ENCODE results near the gene ARAP3.
"Not testable (repeated sequence)": the region's sequence is repeated elsewhere in the genome, so short reads cannot be mapped to it uniquely, and the experiment has no call there.

The ARAP3 gene

GRCh38 chr5:141681695-141682641 lies at the start of gene ARAP3:
Gene ARAP3, minus strand, starts transcription at chr5:141682230. Its CDS starts 1,744 bp downstream, at chr5:141680486.
- Histone ChIP-seq H3K4me2 (ENCODE audit: low read length) (no peak within 1 kb of the TSS), H3K4me3 (ENCODE audit: low read length) (no peak within 1 kb of the TSS), H3K4me1 (ENCODE audit: low read length) (peaks cover 4% of the 10 kb centered on the region; the same call in 1 of the 2 replicates), H3K27me3 (ENCODE audit: low read depth, low read length) (no peaks in the 10 kb centered on the region), H3K79me2 (ENCODE audit: low read length) (no peaks in the 10 kb centered on the region), H2AFZ (ENCODE audit: low read depth, low read length) (no peak within 1 kb of the TSS), H3K27ac (ENCODE audit: low read length) (no peak within 1 kb of the TSS), H3K9ac (ENCODE audit: low read length) (no peak within 1 kb of the TSS), H3K36me3 (replicated peaks; ENCODE audit: low read depth, low read length) (no peaks in the 10 kb centered on the region), H4K20me1 (ENCODE audit: insufficient read depth, low read length) (no peaks in the 10 kb centered on the region), H3K9me3 (ENCODE audit: insufficient read depth, low read length) (no peaks in the 10 kb centered on the region)
- TF ChIP-seq EZH2phosphoT487 (IDR thresholded peaks at IDR 0.05; ENCODE audit: low read depth), result no peak
- TF ChIP-seq, protein P1, sequence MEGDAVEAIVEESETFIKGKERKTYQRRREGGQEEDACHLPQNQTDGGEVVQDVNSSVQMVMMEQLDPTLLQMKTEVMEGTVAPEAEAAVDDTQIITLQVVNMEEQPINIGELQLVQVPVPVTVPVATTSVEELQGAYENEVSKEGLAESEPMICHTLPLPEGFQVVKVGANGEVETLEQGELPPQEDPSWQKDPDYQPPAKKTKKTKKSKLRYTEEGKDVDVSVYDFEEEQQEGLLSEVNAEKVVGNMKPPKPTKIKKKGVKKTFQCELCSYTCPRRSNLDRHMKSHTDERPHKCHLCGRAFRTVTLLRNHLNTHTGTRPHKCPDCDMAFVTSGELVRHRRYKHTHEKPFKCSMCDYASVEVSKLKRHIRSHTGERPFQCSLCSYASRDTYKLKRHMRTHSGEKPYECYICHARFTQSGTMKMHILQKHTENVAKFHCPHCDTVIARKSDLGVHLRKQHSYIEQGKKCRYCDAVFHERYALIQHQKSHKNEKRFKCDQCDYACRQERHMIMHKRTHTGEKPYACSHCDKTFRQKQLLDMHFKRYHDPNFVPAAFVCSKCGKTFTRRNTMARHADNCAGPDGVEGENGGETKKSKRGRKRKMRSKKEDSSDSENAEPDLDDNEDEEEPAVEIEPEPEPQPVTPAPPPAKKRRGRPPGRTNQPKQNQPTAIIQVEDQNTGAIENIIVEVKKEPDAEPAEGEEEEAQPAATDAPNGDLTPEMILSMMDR (IDR thresholded peaks at IDR 0.05; ENCODE audit: low read depth, low read length), result no peak

DNA sequence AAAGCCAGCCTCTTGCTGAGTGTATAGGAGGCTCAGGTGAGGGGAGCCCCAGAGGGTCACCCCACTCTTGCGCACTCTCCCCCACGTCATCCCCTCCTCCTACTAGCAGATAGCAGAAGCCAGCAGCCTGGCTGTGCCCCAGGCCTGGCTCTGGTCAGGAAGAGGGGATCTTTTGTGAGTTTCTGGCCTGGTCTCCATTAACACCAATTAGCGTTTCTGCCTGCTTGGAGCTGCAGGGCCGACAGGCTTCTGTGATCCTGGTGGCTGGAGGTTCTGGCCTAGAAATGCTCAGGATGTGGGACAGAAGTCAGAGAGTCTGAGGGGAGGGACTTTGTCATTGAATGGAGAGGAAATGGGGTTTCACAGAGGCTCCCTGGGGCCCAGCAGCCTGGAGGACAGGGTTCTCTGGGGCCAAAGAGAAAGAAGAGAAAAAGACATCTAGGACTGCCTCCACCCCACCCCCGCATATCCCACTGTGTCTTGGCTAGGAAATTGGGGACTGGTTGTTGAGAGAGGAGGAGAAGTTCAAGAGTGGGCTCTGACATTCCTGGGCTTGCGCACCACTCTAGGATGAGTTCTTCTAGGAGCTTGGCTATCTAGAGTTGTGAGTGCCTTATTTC lies 47.5 kb upstream of the ARAP3 start:
- Histone ChIP-seq H3K9ac (ENCODE audit: low read length) (no peak overlapping the region), H3K27ac (ENCODE audit: low read length) (no peak overlapping the region), H3K27me3 (ENCODE audit: low read depth, low read length) (no peaks in the 10 kb centered on the region), H4K20me1 (ENCODE audit: insufficient read depth, low read length) (no peaks in the 10 kb centered on the region), H3K4me2 (ENCODE audit: low read length) (no peak overlapping the region), H3K36me3 (replicated peaks; ENCODE audit: low read depth, low read length) (no peaks in the 10 kb centered on the region), H3K79me2 (ENCODE audit: low read length) (no peaks in the 10 kb centered on the region), H3K9me3 (ENCODE audit: insufficient read depth, low read length) (no peaks in the 10 kb centered on the region), H3K4me1 (ENCODE audit: low read length) (no peaks in the 10 kb centered on the region), H2AFZ (ENCODE audit: low read depth, low read length) (no peak overlapping the region), H3K4me3 (ENCODE audit: low read length) (no peak overlapping the region)
- TF ChIP-seq EZH2phosphoT487 (IDR thresholded peaks at IDR 0.05; ENCODE audit: low read depth), result no peak
- TF ChIP-seq, protein P1 (IDR thresholded peaks at IDR 0.05; ENCODE audit: low read depth, low read length), result no peak

DNA sequence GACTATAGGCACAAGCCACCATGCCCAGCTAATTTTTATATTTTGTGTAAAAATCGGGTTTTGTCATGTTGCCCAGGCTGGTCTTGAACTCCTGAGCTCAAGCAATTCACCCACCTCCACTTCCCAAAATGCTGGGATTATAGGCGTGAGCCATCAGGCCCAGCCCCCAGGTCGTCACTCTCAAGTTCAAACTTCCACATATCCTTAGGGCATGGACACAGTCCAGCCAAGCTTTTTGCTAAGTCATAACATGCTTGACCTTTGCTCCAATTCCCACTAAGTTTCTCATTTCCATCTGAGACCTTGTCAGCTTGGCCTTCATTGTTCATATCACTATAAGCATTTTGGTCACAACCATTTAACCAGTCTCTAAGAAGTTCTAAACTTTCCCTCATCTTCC lies 43.9 kb upstream of the ARAP3 start:
- TF ChIP-seq EZH2phosphoT487 (IDR thresholded peaks at IDR 0.05; ENCODE audit: low read depth), result no peak
- TF ChIP-seq, protein P1 (IDR thresholded peaks at IDR 0.05; ENCODE audit: low read depth, low read length), result no peak
- Histone ChIP-seq H3K79me2 (ENCODE audit: low read length) (no peaks in the 10 kb centered on the region), H3K27me3 (ENCODE audit: low read depth, low read length) (no peaks in the 10 kb centered on the region), H3K36me3 (replicated peaks; ENCODE audit: low read depth, low read length) (no peaks in the 10 kb centered on the region), H3K9me3 (ENCODE audit: insufficient read depth, low read length) (no peaks in the 10 kb centered on the region), H2AFZ (ENCODE audit: low read depth, low read length) (no peak overlapping the region), H3K4me1 (ENCODE audit: low read length) (no peaks in the 10 kb centered on the region), H3K4me2 (ENCODE audit: low read length) (no peak overlapping the region), H3K4me3 (ENCODE audit: low read length) (no peak overlapping the region), H3K9ac (ENCODE audit: low read length) (no peak overlapping the region), H3K27ac (ENCODE audit: low read length) (no peak overlapping the region), H4K20me1 (ENCODE audit: insufficient read depth, low read length) (no peaks in the 10 kb centered on the region)

DNA sequence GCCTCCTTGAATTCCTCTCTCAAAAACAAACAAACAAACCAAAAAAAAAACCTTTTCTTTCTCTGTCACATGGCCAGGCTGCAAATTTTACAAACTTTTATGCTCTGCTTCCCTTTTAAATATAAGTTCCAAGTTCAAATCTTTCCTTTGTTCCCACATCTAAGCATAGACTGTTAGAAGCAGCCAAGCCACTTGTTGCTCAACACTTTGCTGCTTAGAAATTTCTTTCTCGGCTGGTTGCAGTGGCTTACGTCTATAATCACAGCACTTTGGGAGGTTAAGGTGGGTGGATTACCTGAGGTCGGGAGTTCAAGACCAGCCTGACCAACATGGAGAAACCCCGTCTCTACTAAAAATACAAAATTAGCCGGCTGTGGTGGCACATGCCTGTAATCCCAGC lies 43.1 kb upstream of the ARAP3 start:
- H2AFZ ChIP-seq (ENCODE audit: low read depth, low read length); H3K27ac ChIP-seq (ENCODE audit: low read length); H3K27me3 ChIP-seq (ENCODE audit: low read depth, low read length); H3K9ac ChIP-seq (ENCODE audit: low read length); H3K4me1 ChIP-seq (ENCODE audit: low read length); H3K4me2 ChIP-seq (ENCODE audit: low read length); H3K4me3 ChIP-seq (ENCODE audit: low read length); H4K20me1 ChIP-seq (ENCODE audit: insufficient read depth, low read length); H3K36me3 ChIP-seq (replicated peaks; ENCODE audit: low read depth, low read length); H3K9me3 ChIP-seq (ENCODE audit: insufficient read depth, low read length); H3K79me2 ChIP-seq (ENCODE audit: low read length): not testable (repeated sequence)
